GM15510 (cell line): Measurements from ENCODE around the gene RTKN.
A peak's percentile ranks its signal among the peaks of the same experiment; 100 is the strongest.

Source experiments
- POLR2A ChIP-seq: IDR thresholded peaks from 3 replicates; pipeline ENCODE4 v1.6.1; 2011; ENCODE audit warnings: borderline replicate concordance; ENCODE audit not compliant: insufficient read length; ENCODE audit errors: extremely low read depth

RTKN gene

DNA sequence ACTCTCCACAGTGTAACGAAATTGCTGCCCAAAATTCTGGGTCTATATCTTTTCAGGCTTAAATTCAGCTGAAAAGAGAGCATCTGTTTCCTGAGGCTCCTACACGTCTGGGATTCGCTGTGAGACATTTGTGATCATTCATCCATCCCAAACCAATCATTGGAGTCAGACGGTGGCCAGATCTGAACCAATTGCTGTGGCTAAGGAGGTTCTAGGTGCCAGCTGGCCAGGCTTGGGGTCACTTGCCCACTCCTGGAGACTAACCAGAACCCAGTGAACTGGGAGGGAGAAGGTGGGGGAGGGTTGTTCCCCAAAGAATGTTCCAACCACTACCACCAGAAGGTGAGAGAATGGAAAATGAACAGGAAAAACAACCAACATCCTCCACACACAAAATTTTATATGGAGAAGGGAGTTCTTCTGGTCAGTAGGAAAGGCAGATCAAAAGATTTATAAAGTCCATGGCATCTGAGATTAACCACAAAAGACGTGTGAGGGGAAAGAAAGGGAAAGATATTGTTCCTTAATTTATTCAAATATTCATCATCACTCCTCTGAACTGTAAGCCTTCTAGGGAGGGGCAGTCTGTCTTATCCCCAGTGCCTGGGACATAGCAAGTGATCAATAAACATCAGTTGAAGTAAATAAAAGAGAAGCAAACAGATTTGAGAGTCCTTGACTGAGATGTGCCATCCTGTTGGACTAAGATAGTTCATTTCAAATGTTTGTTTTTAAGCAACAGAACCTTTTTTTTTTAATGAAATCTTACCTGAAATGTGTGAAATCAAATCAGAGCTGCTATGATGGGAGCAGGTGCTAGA, 3.0 kb upstream of the RTKN start:
- no peak for TF ChIP-seq POLR2A

DNA sequence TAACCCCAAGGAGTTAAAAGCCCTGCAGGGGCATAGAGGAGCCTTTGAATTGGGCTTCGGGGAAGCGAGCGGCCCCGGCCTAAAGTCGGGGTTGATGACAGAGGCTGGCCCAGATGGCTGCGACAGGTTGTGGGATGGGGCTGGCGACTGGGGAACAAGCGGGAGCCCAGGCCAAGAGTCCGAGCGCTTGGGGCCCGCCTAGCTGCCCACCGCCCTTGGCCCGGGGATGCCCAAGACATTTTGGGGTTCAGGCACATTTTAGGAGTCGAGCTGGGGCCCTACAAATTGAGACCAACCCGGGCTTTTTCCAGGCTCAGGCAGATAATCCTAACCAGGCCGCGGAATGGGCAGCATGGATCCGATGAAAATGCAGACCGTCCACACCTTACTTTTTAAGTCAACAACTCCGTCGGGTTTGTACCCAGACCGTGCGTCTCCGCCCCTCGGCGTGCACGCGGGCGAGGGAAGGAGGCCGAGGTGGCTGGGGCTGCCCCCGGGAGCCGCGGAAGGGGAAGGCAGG, 507 bp downstream of the RTKN start:
- no peak for TF ChIP-seq POLR2A

DNA sequence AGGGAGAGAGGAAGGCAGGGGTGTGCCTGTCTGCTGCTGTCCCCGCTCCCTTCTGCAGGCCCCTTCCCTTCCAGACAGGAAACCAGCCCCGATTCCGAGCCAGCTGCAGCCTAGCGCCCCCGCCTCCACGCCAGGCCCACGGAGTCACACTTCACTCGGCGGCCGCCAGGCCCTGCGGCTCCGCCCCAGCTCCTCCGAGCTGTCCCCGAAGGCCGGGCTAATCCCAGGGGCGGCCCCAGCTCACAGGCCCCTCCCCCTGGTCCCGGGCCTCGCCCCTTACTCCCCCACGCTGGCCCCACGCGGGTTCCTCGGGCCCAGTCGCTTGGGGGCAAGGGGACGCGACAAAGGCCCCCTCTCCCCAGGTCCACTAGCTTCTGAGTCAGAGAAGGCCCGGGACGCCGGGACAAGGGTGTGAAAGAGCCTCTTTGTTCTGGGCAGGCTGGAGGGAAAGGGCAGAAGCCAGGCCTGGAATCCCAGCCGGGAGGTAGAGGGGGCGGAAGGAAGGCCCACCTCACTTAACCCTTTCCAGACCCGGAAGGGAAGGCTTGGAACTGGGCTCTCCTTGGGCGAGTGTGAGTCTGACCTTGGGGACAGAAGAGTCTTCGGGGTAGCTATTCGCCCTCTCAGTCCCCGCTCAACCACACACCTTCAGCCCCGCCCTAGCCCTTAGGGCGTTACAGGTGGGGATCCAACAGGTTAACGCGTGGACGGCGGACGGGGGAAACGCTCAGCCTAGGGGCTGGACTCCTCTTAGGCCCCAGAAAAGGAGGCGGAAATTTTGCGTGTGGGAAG, 1.2 kb downstream of the RTKN start:
- TF ChIP-seq POLR2A = peak; percentile 52

DNA sequence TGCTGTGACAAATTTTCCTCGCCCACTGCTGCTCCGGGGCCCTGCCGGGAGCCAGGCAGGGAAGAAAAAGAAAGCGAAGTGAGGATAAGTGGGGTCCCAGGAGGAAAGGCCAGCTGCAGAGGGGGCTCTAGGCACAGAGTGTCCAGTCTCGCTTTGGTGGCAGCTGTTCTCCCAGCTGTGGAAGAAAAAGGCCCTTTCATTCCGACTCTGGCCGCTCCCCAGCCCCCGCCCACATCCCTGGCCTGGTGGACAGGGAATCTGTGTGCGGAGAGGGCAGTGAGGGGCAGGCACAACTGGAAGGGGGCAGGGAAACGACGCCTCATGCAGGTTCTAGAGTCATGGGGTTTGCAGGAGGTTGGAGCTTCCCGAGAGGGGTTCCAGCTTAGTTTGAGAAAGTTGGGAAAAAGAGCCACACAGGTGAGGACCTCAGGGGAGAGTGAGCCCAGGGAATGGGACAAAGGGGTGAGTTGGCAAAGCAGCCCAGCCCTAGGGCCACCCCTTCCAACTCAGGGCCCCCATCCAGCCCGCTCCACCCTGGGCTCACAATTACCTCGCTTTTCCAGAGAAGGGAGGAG, 1.8 kb downstream of the RTKN start:
- no peak for TF ChIP-seq POLR2A

DNA sequence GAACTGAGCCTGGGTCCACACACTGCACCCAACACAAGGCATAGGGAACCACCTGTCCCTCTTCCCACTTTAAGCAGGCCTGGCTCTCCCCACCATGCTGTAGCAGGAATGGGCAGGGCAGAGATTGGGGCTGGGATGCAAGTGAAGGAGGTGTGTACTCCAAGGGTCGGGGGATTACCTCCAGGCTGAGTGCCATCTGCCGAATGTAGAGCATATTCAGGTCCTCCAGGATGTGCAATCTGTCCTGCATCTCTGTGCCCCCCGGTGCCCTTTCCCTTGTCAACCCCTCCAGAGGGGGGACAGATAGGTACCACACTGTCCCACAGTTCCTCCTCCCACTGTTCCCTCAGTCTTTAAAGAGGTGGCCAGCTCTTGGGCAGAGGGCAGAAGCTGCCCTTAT, 2.4 kb downstream of the RTKN start:
- TF ChIP-seq POLR2A = no peak

DNA sequence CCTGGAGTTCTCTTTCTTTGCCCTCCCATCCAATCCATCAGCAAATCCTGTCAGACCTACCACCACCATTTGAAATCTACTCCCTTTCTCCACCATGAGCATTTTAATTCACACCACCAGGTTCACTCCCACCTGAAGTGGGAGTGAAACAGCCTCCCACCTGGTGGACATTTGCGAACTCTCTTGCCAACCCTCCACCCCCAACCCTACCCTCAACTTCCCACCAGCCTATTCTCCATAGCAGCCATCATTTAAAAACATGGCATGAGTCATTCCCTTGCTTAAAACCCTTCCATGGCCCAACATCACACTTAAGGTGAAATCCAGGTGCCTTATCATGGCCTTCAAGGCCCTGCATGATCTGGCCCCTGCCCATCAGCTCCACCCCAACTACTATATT, 3.5 kb downstream of the RTKN start:
- no peak for TF ChIP-seq POLR2A

DNA sequence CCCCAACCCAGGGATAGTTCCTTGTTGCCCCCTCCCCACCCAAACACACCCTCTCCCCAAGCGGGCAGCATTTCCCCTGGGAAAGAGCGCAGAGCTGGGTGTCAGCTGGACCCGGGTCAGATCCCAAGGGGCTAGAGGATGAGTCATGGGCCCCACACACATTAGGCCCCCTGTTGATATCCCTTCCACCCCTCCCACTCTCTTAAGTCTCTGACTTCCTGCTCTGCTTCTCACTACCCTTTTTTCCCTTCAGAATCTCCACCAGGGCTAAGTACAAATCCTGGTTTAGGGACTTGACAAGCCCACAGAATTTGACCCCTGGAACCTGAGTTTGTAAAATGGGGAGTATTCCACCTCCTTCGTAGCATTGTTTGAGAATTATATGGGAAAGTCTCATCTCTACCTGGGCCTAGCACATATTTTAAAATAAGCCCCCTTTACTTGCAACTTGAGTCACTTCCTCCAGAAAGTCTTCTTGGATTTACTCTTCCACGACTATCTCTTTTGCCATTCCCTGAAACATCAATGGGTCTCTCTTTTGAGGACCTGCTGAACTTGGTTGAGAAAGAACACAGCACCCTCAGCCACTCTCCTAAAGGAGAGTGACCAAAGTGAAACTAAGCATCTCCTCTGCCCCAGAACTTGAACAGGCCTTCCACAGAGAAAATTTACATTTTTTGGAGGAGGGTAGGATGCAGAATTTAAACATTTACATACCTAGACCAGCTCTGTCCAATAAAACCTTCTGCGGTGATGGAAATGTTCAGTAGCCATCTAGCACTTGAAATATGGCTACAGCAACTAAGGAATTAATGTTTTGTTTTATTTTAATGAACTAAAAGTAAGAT, 4.7 kb downstream of the RTKN start:
- TF ChIP-seq POLR2A = no peak

DNA sequence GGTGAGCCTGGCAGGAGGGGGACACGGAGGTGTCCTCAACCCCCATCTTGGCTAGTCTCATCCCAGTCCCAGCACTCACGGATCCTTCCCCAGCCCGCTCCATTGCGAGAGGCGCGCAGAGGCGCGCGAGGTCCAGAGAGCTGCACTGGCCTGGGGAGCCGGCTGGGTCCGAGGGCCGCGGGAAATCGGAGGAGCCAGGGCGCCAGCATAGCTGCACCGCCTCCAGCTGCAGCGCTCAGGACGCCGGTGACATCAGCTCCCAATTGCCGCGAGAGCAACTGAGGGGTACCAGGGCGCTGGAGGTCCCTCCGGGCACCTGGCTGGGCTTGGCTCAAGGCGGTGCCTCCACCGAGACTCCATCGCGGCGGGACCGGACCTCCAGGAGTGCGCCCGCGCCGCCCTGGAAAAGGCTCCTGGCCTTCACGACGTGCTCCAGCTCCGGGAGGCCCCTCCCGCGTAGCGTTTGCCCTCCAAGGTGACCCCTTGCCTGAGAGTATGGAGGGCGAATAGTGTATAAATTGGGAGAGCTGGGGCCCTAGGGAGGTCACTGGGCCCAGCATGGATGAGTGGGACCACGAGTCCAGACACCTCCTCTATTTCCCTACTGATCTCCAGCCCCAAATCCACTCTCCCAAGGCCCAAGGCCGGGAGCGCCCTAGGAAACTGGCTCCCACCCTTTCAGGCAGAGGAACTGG, 5.5 kb downstream of the RTKN start:
- TF ChIP-seq POLR2A = no peak

DNA sequence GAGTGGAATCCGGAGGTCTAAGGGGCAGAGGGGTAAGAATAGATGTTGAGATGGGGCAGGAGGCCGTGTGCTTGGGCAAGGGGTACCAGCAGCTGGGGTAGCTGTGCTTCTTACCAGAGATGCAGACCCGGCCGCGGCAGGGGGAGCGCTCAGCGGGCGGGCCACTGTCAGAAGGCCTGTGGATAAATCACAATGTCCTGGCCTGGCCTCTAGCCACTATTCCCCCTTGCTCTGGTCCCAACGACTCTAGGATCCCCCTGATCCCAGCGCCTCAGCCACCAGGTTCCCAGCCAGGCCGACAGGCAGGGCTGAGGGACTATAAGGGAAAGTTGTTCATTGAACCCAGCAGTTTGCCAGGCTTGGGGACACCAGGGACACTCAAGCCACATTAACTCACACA, 11.2 kb downstream of the RTKN start:
- TF ChIP-seq POLR2A = no peak

DNA sequence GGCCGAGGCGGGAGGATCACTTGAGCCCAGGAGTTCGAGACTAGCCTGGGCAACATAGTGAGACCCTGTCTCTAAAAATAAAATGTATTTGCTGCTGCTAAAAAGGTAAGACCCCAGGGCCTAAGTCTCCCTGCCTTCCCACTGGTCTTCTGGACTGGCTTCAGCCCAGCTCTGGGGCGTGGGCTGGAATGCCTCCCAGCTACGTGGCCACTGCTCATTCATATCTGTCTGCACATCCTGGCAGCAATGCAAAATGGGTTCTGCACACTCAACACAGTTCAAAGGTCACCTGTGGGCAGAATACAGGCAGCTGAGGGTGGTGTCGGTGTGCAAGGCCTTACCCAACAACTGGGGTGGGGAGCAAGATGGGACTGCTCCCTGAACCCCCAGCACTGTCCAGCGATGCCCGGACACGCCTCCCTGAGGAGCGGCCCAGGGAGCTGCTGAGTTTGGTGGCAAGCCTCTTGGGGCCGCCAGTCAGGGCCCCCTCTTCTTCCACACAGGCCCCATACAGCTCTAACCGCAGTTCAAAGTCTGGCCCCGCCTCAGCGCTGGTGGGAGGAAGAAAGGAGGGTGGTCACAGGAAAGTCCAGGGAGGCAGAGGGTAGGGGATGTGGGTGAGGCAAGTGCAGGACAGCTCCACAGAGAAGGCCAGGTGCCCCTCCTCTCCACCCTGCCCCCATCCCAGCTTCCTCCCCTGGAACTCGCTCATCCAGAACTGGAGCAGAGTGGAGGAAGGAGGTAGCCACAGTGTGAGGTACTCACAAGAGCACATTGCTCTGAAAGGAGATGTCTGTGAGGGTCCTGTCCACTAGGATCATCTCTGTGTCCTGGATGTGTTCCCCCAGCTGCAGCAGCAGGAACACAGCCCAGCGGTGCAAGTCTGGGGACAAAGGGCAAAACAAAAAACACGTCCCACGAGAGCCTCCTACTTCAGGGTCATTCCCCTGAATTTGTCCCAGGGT, 12.0 kb downstream of the RTKN start:
- no peak for TF ChIP-seq POLR2A

DNA sequence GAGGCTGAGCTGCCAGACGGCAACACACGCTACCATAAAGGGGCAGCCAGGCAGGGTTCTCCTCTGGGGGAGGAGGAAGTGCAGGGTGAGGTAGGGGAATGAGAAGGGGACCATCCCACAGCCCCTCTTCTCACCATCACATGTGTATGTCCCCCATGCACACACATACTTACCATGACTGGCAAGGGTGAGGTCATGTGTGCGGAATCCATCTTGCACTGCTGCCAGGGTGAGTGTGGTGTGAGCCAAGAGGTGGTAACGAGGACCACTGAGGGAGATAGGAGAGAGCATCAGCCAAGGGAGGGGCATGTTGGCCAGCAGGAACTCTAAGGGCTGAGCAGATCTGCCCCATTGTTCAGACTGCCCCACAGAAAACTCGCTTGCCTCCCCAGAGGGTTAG, 13.1 kb downstream of the RTKN start:
- no peak for TF ChIP-seq POLR2A

DNA sequence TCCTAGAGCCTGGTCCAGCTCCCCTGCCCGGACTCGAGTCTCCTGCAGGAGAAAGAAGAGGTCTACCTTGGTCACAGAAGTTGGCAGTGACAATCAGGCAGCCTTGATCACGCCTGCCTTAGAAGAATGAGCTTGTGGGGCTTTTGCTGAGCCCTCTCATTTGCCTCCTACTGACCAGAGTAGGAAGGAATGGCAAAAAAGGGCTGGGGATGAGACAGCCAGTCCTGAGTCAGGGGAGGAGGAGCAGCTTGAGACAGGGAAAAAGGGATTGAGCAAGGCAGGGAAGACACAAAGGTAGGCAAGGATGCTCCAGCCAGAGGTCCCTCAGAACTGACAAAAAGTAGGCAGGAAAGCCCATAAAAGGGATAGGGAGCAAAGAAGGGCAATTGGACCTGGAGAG, 14.2 kb downstream of the RTKN start:
- TF ChIP-seq POLR2A = no peak
